Activated T-helper 1 cell treated with anti-CD3 and anti-CD28 coated beads, Interleukin-12 subunit alpha, Interleukin-12 subunit beta, Interleukin-2, Interleukin-4 antibody, amounts not matched to agents 30 ng/mL and 10 ng/mL and 1 ng/mL, durations not matched to agents 14 hours and 24 hours and 36 hours (primary cell): ENCODE results near the gene TIPRL. TPM values are rescaled to one million over a fixed set of nuclear protein-coding genes. Genes with fewer than 3 reads are reported as not detected.
A peak's percentile ranks its signal among the peaks of the same experiment; 100 is the strongest.
"Not testable (repeated sequence)": the region's sequence is repeated elsewhere in the genome, so short reads cannot be mapped to it uniquely, and the experiment has no call there.

ENCODE experiments used
- DNase-seq: peaks from one replicate; pipeline ENCODE4 v3.0.0; 2021; ENCODE audit warnings: low spot score
- H3K27ac Mint-ChIP-seq: one replicate; pipeline ENCODE4 v1.8.0; 2021; ENCODE audit warnings: mild to moderate bottlenecking, mixed read lengths
- H3K27me3 Mint-ChIP-seq: one replicate; pipeline ENCODE4 v1.8.0; 2022; ENCODE audit warnings: mild to moderate bottlenecking, moderate library complexity, mixed read lengths; ENCODE audit not compliant: insufficient read depth
- H3K36me3 Mint-ChIP-seq: one replicate; pipeline ENCODE4 v1.8.0; 2021; ENCODE audit warnings: low read depth, mixed read lengths
- H3K4me1 Mint-ChIP-seq: one replicate; pipeline ENCODE4 v1.8.0; 2021; ENCODE audit warnings: low read depth, mixed read lengths
- H3K4me3 Mint-ChIP-seq: one replicate; pipeline ENCODE4 v1.8.0; 2021; ENCODE audit warnings: mild to moderate bottlenecking, moderate library complexity, mixed read lengths
- H3K9me3 Mint-ChIP-seq: one replicate; pipeline ENCODE4 v1.8.0; 2021; ENCODE audit warnings: mixed read lengths
- intact Hi-C: fragments of 100-400 bp; cut with micrococcal nuclease; formaldehyde crosslinking; loops from one replicate; pipeline ENCODE4 v1.15.1; 2024
- total RNA-seq: library from RNA; stranded (reverse); gene quantifications from 2 replicates; pipeline ENCODE4 v1.2.3, GENCODE V29; 2022

Gene TIPRL
- total RNA-seq, 1 donor from 2014 or later, result 42.8 TPM

- no peak for DNase-seq
Observed at GRCh38 chr1:168164771-168165170, 14.0 kb upstream of the TIPRL start.

GRCh38 chr1:168167806-168168205, 11.0 kb upstream of the TIPRL start:
- H3K9me3 Mint-ChIP-seq, result no peaks in the 10 kb centered on the region
- no peak for DNase-seq
- H3K27ac Mint-ChIP-seq, result no peak overlapping the region
- H3K27me3 Mint-ChIP-seq, result peaks cover 2% of the 10 kb centered on the region
- H3K4me3 Mint-ChIP-seq, result no peak overlapping the region
- no peaks in the 10 kb centered on the region for H3K4me1 Mint-ChIP-seq
- no peaks in the 10 kb centered on the region for H3K36me3 Mint-ChIP-seq
- intact Hi-C loops, result no loop called here

More at GRCh38 chr1:168164771-168165170, 14.0 kb upstream of the TIPRL start:
- Mint-ChIP-seq H3K27me3 (peaks cover 2% of the 10 kb centered on the region), H3K36me3 (no peaks in the 10 kb centered on the region), H3K9me3 (peaks cover 16% of the 10 kb centered on the region), H3K27ac (no peak overlapping the region), H3K4me3 (no peak overlapping the region), H3K4me1 (no peaks in the 10 kb centered on the region)
- intact Hi-C loops, result no loop called here

GRCh38 chr1:168170564-168171508, 7.9 kb upstream of the TIPRL start:
- Mint-ChIP-seq H3K4me3 (no peak overlapping the region), H3K27ac (no peak overlapping the region), H3K9me3 (no peaks in the 10 kb centered on the region), H3K36me3 (no peaks in the 10 kb centered on the region), H3K4me1 (no peaks in the 10 kb centered on the region), H3K27me3 (peaks cover 5% of the 10 kb centered on the region)
- intact Hi-C loops, result no loop called here
- no peak for DNase-seq

GRCh38 chr1:168172250-168172915, 6.4 kb upstream of the TIPRL start:
- no peaks in the 10 kb centered on the region for H3K9me3 Mint-ChIP-seq
- H3K4me1 Mint-ChIP-seq, result no peaks in the 10 kb centered on the region
- no peaks in the 10 kb centered on the region for H3K36me3 Mint-ChIP-seq
- intact Hi-C loops, result no loop called here
- H3K27me3 Mint-ChIP-seq, result peaks cover 5% of the 10 kb centered on the region
- no peak overlapping the region for H3K4me3 Mint-ChIP-seq
- DNase-seq, result no peak
- H3K27ac Mint-ChIP-seq, result no peak overlapping the region

- H3K4me1 Mint-ChIP-seq, result no peaks in the 10 kb centered on the region
- intact Hi-C loops, result loop anchor here (1.0 to 5.0 kb wide), 5 partner anchors 47 to 1519 kb away; partner anchors contain the start of gene DCAF6
- H3K4me3 Mint-ChIP-seq, result no peak overlapping the region
- no peaks in the 10 kb centered on the region for H3K27me3 Mint-ChIP-seq
- H3K36me3 Mint-ChIP-seq, result no peaks in the 10 kb centered on the region
- DNase-seq, result no peak
- H3K27ac Mint-ChIP-seq, result no peak overlapping the region
- H3K9me3 Mint-ChIP-seq, result no peaks in the 10 kb centered on the region
Observed at GRCh38 chr1:168178227-168178637, 530 bp upstream of the TIPRL start.

GRCh38 chr1:168179438-168180147, 831 bp downstream of the TIPRL start:
- H3K4me3 Mint-ChIP-seq, result no peak overlapping the region
- H3K4me1 Mint-ChIP-seq, result no peaks in the 10 kb centered on the region
- intact Hi-C loops, result loop anchor here (1.0 to 5.0 kb wide), 8 partner anchors 15 to 1518 kb away; no protein-coding TSS in a partner anchor
- peaks cover 4% of the 10 kb centered on the region for H3K36me3 Mint-ChIP-seq
- H3K27me3 Mint-ChIP-seq, result no peaks in the 10 kb centered on the region
- no peak overlapping the region for H3K27ac Mint-ChIP-seq
- H3K9me3 Mint-ChIP-seq, result no peaks in the 10 kb centered on the region
- no peak for DNase-seq

GRCh38 chr1:168180148-168180524, 1.4 kb downstream of the TIPRL start:
- intact Hi-C loops, result loop anchor here (2.0 kb wide), 1 partner anchor 15 kb away; no protein-coding TSS in a partner anchor
- Mint-ChIP-seq H3K27ac (no peak overlapping the region), H3K4me3 (no peak overlapping the region), H3K36me3 (peaks cover 6% of the 10 kb centered on the region), H3K27me3 (no peaks in the 10 kb centered on the region), H3K9me3 (no peaks in the 10 kb centered on the region), H3K4me1 (no peaks in the 10 kb centered on the region)
- no peak for DNase-seq

- DNase-seq, result not testable (repeated sequence)
- intact Hi-C loops, result loop anchor here (2.0 kb wide), 1 partner anchor 14 kb away; no protein-coding TSS in a partner anchor
Observed at GRCh38 chr1:168181063-168181720, 2.4 kb downstream of the TIPRL start.

GRCh38 chr1:168187177-168187576, 8.4 kb downstream of the TIPRL start:
- H3K4me3 Mint-ChIP-seq, result no peak overlapping the region
- H3K9me3 Mint-ChIP-seq, result no peaks in the 10 kb centered on the region
- intact Hi-C loops, result no loop called here
- H3K27me3 Mint-ChIP-seq, result no peaks in the 10 kb centered on the region
- DNase-seq, result no peak
- peaks cover 13% of the 10 kb centered on the region for H3K4me1 Mint-ChIP-seq
- H3K27ac Mint-ChIP-seq, result no peak overlapping the region
- H3K36me3 Mint-ChIP-seq, result peaks cover 41% of the 10 kb centered on the region

More at GRCh38 chr1:168181063-168181720, 2.4 kb downstream of the TIPRL start:
- Mint-ChIP-seq H3K36me3 (peaks cover 11% of the 10 kb centered on the region), H3K4me3 (peak overlapping the region; percentile 24)
- not testable (repeated sequence) for H3K9me3 Mint-ChIP-seq, H3K27me3 Mint-ChIP-seq, H3K27ac Mint-ChIP-seq, H3K4me1 Mint-ChIP-seq

- H3K36me3 Mint-ChIP-seq, result peaks cover 41% of the 10 kb centered on the region
- no peaks in the 10 kb centered on the region for H3K9me3 Mint-ChIP-seq
- no peaks in the 10 kb centered on the region for H3K27me3 Mint-ChIP-seq
- H3K4me1 Mint-ChIP-seq, result peaks cover 13% of the 10 kb centered on the region
- intact Hi-C loops, result no loop called here
- H3K27ac Mint-ChIP-seq, result no peak overlapping the region
- H3K4me3 Mint-ChIP-seq, result no peak overlapping the region
- DNase-seq, result no peak
Observed at GRCh38 chr1:168190403-168190802, 11.6 kb downstream of the TIPRL start.

GRCh38 chr1:168195199-168196135, 16.7 kb downstream of the TIPRL start:
- H3K9me3 Mint-ChIP-seq, result no peaks in the 10 kb centered on the region
- H3K4me3 Mint-ChIP-seq, result no peak overlapping the region
- peaks cover 33% of the 10 kb centered on the region for H3K36me3 Mint-ChIP-seq
- peak overlapping the region; percentile 10 for H3K27ac Mint-ChIP-seq
- no peak for DNase-seq
- H3K4me1 Mint-ChIP-seq, result peaks cover 13% of the 10 kb centered on the region
- intact Hi-C loops, result loop anchor here (2.0 kb wide), 2 partner anchors 15 to 27 kb away; no protein-coding TSS in a partner anchor
- H3K27me3 Mint-ChIP-seq, result no peaks in the 10 kb centered on the region
